Stimulated activated CD4-positive, alpha-beta T cell treated with anti-CD3 and anti-CD28 coated beads, TNF-alpha, amount 100 ng/mL, for 48 hours (primary cell): ENCODE data around the gene PRXL2B.

Source experiments
- DNase-seq, 3 donors: peaks; one replicate each; pipeline ENCODE4 v3.0.0-alpha.2; 2020; ENCODE audit warnings: low read depth in 3 of 3

Gene PRXL2B

GRCh38 chr1:2597441-2598328 lies 11.1 kb downstream of the PRXL2B start:
- no peak for DNase-seq

- no peak for DNase-seq
These were observed 11.9 kb downstream of the PRXL2B start for GRCh38 chr1:2598329-2598931.

- no peak for DNase-seq
These were observed 15.2 kb downstream of the PRXL2B start for GRCh38 chr1:2601721-2602303.

- DNase-seq = no peak
These were observed 15.8 kb downstream of the PRXL2B start for GRCh38 chr1:2602311-2602835.

GRCh38 chr1:2602866-2603520 lies 16.4 kb downstream of the PRXL2B start:
- DNase-seq = no peak

DNA sequence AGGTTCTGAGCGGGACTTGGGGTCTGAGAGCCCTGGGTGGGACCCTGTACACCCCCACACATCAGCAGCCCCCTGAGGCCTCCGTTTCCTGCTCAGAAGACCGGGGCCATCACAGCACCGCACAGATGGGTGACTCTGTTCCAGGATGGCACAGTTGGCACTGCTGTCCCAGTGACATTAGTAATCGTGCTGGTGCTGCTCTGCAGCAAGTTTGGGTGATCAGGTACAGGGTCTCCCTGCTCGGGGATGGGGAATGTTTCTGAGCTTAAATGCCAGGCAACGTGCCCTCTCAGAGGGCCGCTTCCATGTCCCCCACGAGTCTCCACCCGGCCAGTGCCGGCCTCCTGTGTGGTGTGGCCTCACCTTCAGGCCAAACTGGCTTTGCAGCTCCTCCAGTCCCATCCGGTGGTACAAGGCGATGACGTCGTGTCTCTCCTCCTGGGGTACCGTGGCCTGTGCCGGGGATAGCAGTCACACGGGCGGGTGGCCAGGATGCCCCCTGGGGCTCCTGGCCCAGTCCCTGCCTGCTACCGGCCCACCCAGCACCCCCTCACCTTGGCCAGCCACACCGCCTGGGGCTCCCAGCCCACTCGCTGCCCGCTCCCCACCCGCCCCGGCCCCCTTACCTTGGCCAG lies 17.1 kb downstream of the PRXL2B start:
- no peak for DNase-seq

DNA sequence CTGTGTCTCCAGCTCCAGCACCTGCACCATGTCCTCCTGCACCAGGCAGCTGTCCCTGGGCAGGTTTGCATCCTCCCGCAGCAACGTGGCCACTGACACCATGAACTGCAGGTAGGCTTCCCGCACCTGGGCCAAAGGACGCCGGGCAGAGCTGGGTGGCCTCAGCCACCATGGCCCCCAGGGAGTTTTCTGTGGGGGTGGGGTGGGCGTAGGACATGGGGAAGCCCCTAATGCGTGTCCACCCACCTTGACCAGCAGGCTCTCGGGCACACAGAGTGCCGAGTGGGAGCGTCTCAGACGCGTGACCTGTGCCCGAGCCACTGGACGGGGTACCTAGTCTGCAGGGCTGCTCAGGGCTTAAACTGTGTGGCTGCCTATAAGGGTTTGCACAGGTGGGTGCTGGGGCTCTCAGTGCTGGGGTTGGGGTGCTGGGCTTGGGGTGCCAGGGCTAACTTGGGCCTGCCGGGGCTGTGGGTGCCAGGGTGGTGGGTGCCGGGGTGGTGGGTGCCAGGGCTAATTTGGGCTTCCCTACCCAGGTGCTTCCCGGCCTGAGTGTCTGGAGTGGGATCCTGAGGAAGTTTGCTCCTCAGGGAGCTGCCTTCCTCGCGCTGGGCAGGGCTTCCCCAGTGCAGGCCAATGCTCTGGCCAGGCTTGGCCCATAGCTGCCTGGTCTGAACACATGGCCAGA lies 17.7 kb downstream of the PRXL2B start:
- DNase-seq = no peak

GRCh38 chr1:2604844-2605508 lies 18.4 kb downstream of the PRXL2B start:
- no peak for DNase-seq

DNA sequence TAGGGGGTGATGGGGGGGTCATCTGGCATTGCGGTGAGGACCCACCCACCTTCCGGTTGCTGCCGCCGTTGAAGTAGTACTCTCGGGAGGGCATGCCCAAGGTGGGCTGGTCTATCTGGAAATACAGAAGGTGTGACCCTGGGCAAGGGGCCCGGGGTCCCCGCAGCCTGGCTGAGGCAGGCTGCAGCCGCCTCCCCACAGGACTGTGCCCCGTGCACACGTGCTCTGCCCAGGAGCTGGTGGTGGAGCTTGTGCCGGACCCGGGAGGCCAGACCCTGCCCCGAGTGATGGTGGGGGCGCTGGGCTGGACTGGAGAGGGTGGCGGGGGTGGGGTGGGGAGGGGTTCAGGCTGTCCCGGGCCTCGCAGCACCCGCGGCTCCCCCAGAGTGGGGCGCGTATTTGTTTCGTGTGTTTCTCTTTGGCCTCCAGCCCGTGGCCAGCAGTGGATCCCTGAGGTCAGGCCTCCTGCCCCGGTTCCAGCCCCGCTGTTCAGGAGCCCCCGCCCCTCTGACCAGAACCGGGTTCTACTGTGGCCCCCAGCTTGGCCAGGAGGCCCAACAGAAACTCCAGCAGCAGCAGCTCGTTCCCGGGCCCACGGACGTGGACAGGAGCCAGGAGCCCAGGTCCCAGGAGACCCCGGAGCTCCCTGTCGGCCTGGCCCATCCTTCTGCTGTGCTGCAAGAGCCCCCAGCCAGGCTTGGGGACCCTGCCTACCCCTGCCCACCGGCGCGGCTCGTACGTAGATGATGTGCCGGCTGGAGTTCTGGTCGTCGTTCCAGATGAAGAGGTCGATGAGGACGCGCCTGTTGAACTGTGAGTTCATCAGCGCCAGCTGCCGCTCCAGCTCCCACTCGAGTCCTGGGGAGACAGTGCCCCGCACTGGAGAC lies 19.2 kb downstream of the PRXL2B start:
- DNase-seq = no peak

GRCh38 chr1:2606396-2606880 lies 19.9 kb downstream of the PRXL2B start:
- DNase-seq = no peak

GRCh38 chr1:2606881-2607621 lies 20.5 kb downstream of the PRXL2B start:
- no peak for DNase-seq

DNA sequence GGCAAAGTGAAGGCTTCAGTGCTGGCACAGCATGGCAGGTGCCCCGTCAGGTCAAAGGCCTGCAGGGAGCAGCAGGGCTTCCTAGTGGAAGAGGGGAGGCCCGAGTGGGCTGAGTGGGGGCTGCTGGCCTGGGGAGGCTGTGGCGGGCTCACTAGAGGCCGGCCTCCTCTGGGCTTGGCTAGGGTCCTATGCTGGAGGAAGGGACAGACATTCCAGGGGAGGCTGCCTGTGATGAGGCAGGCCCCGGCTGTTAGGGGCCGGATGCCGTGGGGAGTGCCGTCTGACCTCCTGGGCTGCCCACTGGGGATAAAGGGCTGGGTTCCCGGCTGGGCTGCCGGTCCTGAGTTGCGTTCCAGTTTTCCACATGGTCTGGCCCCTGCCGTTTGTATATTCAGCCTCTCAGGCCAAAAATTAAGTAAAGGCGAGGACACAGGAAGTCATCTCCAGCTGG lies 21.1 kb downstream of the PRXL2B start:
- DNase-seq = no peak

DNA sequence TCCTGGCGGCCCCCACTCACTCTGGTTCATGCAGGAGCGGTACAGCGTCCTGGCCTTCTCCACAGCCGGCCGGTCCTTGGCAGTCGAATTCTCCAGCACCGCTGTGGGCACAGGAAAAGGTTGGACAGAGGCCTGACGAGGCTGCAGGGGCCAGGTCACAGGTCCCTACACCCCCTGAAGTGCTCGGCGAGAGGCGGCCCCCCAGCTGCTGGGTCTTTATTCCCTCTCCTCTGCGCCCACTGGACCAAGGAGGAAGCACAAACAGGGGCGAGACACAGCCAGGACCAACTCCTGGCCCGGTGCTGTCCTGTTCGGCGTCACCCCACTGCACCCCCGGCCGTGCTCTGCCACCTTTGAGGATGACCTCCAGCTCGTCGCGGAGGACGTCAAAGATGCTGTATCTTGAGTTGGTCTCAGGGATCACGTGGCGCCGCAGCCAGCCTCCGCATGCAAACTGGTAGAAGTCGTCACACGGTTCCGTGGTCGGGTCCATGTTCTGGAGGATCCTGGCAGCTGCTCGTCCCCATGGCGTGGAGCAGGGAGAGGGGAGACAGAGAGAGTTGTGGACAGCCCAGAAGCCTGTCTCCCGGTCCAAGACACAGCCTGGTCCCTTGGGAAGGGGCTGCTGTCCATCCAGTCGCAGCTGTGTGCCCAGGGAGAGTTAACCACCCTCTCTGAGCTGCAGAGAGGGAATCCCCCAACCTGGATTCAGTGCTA lies 22.9 kb downstream of the PRXL2B start:
- DNase-seq = no peak

- DNase-seq = no peak
These were observed 23.7 kb downstream of the PRXL2B start for GRCh38 chr1:2610036-2610959.

DNA sequence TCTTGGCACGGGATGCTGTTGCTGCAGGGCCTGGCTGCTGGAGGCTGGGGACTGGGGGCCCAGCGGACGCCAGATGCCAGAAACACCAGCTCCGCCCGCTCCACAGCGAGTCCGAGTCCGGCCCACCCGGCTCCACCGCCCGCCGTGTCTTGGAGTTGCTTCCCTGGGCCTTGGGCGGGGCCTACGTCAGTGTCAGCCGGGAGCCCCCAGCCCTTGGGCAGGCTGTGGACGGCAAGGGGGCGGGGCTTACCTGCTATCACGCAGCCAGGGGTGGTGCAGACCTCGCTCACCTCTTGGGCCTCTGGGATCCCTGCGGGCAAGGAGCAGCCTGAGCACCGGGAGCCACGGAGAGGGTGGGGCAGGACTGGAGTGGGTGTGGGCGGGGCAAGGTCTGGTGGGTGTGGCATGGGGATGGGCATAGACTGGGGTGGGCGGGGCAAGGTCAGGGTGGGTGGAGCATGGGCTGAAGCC lies 24.5 kb downstream of the PRXL2B start:
- peak in 1 of 3 donors; percentile 64 for DNase-seq

- DNase-seq = no peak
These were observed 25.3 kb downstream of the PRXL2B start for GRCh38 chr1:2611621-2612437.
